ENCODE measurements around the gene COASY.

Gene COASY

DNA sequence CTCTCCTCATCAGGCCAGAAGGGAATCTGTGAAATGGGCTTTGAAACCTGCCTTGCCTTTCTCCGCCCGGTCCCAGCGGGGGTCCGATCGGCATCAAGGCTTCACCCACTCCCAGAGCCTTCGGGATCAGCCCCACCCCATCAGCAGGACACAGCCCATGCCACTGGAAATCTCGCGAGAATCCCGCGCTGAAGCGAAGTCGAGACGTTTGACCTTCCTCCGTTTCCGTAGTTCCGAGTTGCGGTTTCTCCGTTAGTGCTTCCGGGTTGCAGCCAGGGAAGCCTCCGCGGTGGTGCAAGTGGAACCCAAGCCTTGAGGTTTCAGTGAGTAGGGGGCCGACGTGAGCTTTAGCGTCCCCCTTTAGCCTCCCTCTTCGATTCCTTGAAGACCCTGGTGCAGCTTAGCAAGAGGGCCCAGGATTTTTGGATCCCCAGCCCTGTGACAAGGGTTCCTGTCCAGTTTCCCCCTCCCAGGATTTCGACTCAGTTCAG is at the start of gene COASY:
TSS of gene COASY (plus strand) at position 252 of the 491 bp plus-strand sequence. CDS start 475 bp downstream, outside the sequence.
- peaks cover 24% of the 10 kb centered on the region for H3K36me3 ChIP-seq (ENCODE audit: insufficient read depth, low read length)
- H3K27me3 ChIP-seq (ENCODE audit: control insufficient read depth in 1 of 2, insufficient read depth in 2 of 2, low read length in 2 of 2) = no peaks in the 10 kb centered on the region
- peak within 1 kb of the TSS; percentile 91 to 99 for H3K4me3 ChIP-seq (ENCODE audit: low read depth in 1 of 2, low read length in 2 of 2)
- H3K27ac ChIP-seq (ENCODE audit: low read depth, low read length) = peak within 1 kb of the TSS; percentile 81
- H3K9me3 ChIP-seq (ENCODE audit: low read length) = no peaks in the 10 kb centered on the region
- peak within 1 kb of the TSS; percentile 55 for H3K9ac ChIP-seq (ENCODE audit: low read length)
- peaks cover 33% of the 10 kb centered on the region for H3K4me1 ChIP-seq (ENCODE audit: insufficient read depth, low read length)

DNA sequence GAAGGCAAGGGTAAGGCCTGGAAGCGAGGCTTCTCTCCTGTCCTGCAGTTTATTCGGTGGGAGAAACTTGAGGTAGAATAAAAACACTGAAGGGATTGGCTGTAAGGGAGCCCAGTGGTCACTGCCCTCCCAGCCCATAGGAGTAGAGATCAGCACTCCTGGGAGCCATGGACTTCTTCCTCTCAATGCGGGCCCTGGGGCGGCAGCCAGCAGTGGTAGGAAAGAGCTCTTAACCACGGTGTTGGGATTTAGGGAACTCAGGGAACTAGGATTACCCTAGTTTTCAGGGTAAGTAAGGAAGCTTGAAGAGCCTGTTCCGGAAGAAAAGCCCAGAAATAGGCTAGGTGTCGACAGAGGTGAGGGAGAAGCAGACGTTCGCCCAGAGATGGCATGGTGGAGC is 49.7 kb upstream of the COASY start:
- H3K9me3 ChIP-seq (ENCODE audit: low read length) = no peaks in the 10 kb centered on the region
- no peak overlapping the region for H3K9ac ChIP-seq (ENCODE audit: low read length)
- H3K4me1 ChIP-seq (ENCODE audit: insufficient read depth, low read length) = peaks cover 10% of the 10 kb centered on the region
- H3K4me3 ChIP-seq (ENCODE audit: low read depth in 1 of 2, low read length in 2 of 2) = no peak overlapping the region
- no peaks in the 10 kb centered on the region for H3K27me3 ChIP-seq (ENCODE audit: control insufficient read depth in 1 of 2, insufficient read depth in 2 of 2, low read length in 2 of 2)
- no peak overlapping the region for H3K27ac ChIP-seq (ENCODE audit: low read depth, low read length)
- H3K36me3 ChIP-seq (ENCODE audit: insufficient read depth, low read length) = peaks cover 55% of the 10 kb centered on the region

DNA sequence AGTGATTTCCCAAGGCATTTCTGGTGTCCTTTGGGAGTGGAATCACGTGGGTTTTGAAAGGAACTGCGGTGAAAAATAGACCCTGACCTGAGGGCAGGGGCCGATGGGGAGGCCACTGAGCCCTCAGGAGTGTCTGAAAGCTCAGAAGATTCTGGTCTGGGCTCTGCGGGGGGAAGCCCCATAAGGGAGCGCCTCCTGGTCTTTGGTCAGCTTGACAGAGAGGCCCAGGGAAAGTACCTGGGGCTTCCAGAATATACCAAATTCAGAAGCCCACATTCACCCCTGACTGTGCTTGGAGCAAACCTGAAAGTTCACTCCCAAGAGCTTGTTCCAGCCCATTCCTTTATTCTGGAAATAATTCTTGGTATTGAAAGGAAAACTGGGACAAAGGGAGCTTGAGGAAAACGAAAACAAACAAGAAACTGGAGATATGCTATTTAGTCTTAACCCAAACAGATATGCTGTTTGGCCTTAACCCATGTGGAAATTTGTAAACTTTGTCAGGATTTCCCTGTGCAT is 49.2 kb upstream of the COASY start:
- Histone ChIP-seq H3K9me3 (ENCODE audit: low read length) (no peaks in the 10 kb centered on the region), H3K4me1 (ENCODE audit: insufficient read depth, low read length) (peaks cover 16% of the 10 kb centered on the region), H3K4me3 (ENCODE audit: low read depth in 1 of 2, low read length in 2 of 2) (no peak overlapping the region), H3K36me3 (ENCODE audit: insufficient read depth, low read length) (peaks cover 50% of the 10 kb centered on the region), H3K27ac (ENCODE audit: low read depth, low read length) (no peak overlapping the region), H3K27me3 (ENCODE audit: control insufficient read depth in 1 of 2, insufficient read depth in 2 of 2, low read length in 2 of 2) (no peaks in the 10 kb centered on the region), H3K9ac (ENCODE audit: low read length) (no peak overlapping the region)

DNA sequence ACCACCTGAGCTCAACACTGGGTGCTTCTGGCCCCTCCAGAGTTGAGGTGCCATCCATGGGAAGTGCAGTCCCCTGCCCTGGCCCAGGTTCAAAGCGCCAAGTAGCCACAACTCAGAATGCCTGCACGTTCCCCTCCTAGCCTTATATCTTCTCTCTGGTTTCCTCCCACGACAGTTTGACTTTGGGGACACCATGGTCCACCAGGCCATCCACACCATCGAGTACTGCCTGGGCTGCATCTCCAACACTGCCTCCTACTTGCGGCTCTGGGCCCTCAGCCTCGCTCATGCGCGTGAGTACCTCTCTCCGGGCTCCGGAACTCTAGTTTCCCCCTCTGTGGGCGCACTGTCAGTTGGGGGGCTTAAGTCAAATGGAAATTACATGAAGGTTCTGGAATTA is 48.3 kb upstream of the COASY start:
- Histone ChIP-seq H3K9ac (ENCODE audit: low read length) (no peak overlapping the region), H3K4me1 (ENCODE audit: insufficient read depth, low read length) (peaks cover 25% of the 10 kb centered on the region), H3K27ac (ENCODE audit: low read depth, low read length) (no peak overlapping the region), H3K27me3 (ENCODE audit: control insufficient read depth in 1 of 2, insufficient read depth in 2 of 2, low read length in 2 of 2) (no peaks in the 10 kb centered on the region), H3K9me3 (ENCODE audit: low read length) (no peaks in the 10 kb centered on the region), H3K4me3 (ENCODE audit: low read depth in 1 of 2, low read length in 2 of 2) (no peak overlapping the region), H3K36me3 (ENCODE audit: insufficient read depth, low read length) (peaks cover 41% of the 10 kb centered on the region)

DNA sequence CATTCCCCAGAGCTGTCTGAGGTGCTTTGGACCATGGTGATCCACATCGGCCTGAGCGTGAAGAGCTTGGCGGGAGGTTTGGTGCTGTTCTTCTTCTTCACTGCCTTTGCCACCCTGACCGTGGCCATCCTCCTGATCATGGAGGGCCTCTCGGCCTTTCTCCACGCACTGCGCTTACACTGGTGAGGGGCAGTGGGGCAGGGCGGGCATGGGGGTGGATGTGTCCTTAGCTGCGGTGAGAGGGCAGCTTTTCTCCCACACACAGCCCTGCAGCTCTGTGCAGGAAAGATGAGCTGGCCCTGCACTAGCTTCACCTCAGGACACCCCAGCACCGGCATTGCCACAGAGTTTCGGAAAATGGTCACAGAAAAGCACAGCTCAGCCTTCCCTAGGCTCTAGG is 47.7 kb upstream of the COASY start:
- Histone ChIP-seq H3K9me3 (ENCODE audit: low read length) (no peaks in the 10 kb centered on the region), H3K36me3 (ENCODE audit: insufficient read depth, low read length) (peaks cover 35% of the 10 kb centered on the region), H3K4me1 (ENCODE audit: insufficient read depth, low read length) (peaks cover 31% of the 10 kb centered on the region), H3K9ac (ENCODE audit: low read length) (no peak overlapping the region), H3K4me3 (ENCODE audit: low read depth in 1 of 2, low read length in 2 of 2) (no peak overlapping the region), H3K27me3 (ENCODE audit: control insufficient read depth in 1 of 2, insufficient read depth in 2 of 2, low read length in 2 of 2) (no peaks in the 10 kb centered on the region), H3K27ac (ENCODE audit: low read depth, low read length) (no peak overlapping the region)

DNA sequence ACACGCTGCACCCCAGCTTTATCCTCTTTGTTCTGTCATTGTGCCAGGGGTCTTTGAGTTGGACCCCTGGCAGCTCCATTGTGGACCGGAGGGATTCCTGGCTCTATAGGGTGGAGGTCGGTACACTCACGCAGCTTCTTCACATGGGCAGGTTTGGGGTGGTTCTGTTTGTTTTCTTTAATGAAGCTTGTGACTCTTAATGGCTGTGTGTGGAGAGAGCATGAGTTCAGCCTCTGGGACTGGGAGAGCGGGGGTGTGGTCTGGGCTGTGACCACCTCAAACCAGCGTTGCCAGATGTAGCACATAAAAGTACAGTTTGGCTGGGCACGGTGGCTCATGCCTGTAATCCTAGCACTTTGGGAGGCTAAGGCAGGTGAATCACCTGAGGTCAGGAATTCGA is 47.1 kb upstream of the COASY start:
- no peak overlapping the region for H3K9ac ChIP-seq (ENCODE audit: low read length)
- no peak overlapping the region for H3K4me3 ChIP-seq (ENCODE audit: low read depth in 1 of 2, low read length in 2 of 2)
- no peaks in the 10 kb centered on the region for H3K9me3 ChIP-seq (ENCODE audit: low read length)
- peaks cover 29% of the 10 kb centered on the region for H3K36me3 ChIP-seq (ENCODE audit: insufficient read depth, low read length)
- no peak overlapping the region for H3K27ac ChIP-seq (ENCODE audit: low read depth, low read length)
- peaks cover 37% of the 10 kb centered on the region for H3K4me1 ChIP-seq (ENCODE audit: insufficient read depth, low read length)
- no peaks in the 10 kb centered on the region for H3K27me3 ChIP-seq (ENCODE audit: control insufficient read depth in 1 of 2, insufficient read depth in 2 of 2, low read length in 2 of 2)

DNA sequence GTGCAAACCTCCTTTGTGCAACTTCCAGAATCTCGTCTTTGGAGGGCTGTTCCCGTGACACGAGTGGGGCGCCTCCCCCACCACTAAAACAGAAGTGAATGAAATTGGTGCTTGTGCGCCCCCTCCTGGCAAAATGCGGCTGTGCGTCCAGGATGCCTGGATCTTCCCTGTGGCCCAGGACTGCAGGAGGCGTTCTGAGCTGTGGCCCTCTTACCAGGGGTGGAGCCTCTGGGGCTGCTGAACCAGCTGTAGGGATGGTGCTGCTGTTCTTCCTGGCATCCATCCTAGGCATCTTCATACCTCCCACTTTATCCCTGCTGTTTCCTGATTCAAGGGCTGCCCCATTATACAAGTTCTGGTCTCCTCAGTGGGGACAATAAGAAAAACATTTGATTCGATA is 44.4 kb upstream of the COASY start:
- no peak overlapping the region for H3K9ac ChIP-seq (ENCODE audit: low read length)
- no peak overlapping the region for H3K4me3 ChIP-seq (ENCODE audit: low read depth in 1 of 2, low read length in 2 of 2)
- H3K27ac ChIP-seq (ENCODE audit: low read depth, low read length) = peak overlapping the region; percentile 96
- H3K9me3 ChIP-seq (ENCODE audit: low read length) = no peaks in the 10 kb centered on the region
- H3K4me1 ChIP-seq (ENCODE audit: insufficient read depth, low read length) = peaks cover 63% of the 10 kb centered on the region
- H3K27me3 ChIP-seq (ENCODE audit: control insufficient read depth in 1 of 2, insufficient read depth in 2 of 2, low read length in 2 of 2) = no peaks in the 10 kb centered on the region
- H3K36me3 ChIP-seq (ENCODE audit: insufficient read depth, low read length) = peaks cover 17% of the 10 kb centered on the region

DNA sequence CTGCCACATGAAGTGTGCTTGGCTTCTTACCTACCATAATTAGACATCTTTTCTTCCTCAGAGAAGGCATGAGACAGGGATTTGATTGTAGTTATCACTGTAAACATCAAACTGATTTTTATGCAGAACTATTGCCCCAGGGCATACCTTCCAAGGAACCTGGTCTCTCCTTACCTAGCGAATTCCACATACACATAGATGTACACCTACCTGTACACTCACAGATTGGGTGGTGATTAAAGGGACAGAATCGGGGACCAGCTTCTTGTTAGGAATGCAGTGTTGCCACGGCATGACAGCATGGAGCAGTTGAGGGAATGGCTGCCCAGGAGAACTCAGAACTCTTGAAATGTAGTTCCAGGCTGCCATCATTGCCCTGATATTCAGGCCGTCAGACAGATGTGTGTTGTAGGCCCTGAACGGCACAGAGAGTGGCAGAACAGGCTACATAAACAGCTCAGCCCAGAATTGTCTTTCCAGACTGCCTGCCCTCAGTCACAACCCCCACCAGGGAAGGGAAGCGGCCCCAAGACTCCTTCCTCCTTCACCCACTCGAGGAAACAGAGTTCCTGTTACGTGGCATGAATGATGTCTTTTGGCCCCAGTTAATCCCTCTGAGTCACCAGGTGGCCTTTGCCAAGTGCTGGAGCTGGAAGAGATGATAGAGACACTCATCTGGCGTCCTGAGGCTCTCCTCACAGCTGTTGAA is 43.7 kb upstream of the COASY start:
- H3K9me3 ChIP-seq (ENCODE audit: low read length) = no peaks in the 10 kb centered on the region
- H3K27me3 ChIP-seq (ENCODE audit: control insufficient read depth in 1 of 2, insufficient read depth in 2 of 2, low read length in 2 of 2) = no peaks in the 10 kb centered on the region
- peaks cover 17% of the 10 kb centered on the region for H3K36me3 ChIP-seq (ENCODE audit: insufficient read depth, low read length)
- H3K27ac ChIP-seq (ENCODE audit: low read depth, low read length) = peak overlapping the region; percentile 96
- no peak overlapping the region for H3K4me3 ChIP-seq (ENCODE audit: low read depth in 1 of 2, low read length in 2 of 2)
- peaks cover 70% of the 10 kb centered on the region for H3K4me1 ChIP-seq (ENCODE audit: insufficient read depth, low read length)
- peak overlapping the region; percentile 35 for H3K9ac ChIP-seq (ENCODE audit: low read length)

DNA sequence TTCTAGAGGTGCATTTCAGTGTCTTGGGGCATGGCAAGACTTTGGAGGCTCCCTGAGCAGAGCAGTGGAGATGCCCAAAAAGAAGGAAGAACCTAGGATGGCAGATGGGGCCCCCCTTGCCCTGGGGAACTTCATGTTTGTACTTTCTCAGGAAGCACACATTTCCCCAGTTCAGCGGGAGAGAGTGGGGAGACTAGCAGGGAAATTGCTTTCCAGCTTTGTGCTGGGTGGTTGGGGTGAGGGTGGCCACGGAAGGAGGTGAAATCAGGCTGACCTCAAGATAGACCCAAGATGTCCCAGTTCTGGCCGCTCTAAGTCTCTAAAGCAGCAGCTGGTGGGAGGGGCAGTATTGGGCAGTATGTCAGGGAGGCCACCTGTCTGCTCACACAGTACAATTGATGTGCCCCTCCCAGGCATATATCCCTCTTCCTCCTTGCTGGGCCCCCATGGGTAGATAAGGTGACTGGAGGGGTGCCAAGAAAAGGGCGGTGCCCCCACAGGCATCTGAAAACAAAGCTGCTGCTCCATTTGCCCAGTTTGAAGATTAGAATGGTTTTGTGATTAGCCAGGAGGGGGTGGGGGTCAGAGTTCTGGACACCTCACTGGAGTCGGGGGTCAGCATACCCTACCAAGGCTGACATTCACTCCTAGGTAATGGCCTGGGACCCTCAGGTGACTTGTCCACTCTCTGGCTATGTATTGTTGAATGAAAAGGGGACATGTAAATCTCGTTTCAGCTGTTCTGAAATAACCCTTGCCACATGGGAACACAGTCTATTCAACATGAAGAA is 43.0 kb upstream of the COASY start:
- H3K4me3 ChIP-seq (ENCODE audit: low read depth in 1 of 2, low read length in 2 of 2) = peak overlapping the region in 1 of 2 donors; percentile 22

DNA sequence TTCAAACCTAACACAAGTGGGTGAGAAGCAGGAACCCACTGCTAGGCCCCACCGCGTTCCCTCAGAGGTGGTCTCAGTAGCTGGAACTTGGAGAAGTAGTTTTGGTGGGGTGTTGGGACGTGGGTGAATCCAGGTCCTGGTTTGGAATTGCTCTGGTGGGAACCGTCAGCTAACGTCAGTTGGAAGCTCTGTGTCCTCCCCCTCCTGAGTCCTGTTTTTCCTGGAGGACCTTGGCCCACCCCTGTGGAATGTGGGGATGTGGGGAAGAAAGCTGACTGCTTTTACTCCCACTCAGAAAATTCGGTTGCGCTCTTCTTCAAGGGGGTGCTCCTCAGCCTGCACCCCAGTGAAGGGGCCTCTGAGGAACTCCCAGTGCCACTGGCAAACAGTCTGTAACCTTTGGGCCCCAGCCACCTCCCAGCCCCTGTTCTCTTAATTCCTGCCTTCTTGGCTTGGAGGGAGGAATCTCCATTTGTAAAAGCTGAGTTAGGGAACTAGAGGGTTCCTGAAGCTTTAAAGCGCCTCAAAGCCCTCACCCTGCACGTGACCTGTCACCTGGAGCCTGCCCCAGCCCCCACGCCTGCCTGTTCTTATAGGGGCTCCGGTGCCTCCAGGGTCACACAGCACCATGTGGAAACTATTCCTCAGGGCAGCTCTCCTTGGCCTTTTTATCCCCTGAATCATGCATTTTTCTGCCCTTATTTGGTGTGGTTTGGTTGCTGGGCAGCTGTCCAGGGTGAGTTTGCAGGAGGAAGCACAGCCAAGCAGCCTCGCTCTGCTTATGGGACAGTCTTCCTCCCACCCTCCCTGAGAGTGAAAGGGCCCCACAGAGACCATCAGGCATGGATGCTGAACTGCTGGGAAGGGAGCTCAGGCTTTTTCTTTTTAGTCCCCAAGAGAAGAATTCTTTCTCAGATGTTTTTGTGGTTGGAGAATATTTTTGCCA is 42.1 kb upstream of the COASY start:
- Histone ChIP-seq H3K4me3 (ENCODE audit: low read depth in 1 of 2, low read length in 2 of 2) (peak overlapping the region in 1 of 2 donors; percentile 22), H3K9me3 (ENCODE audit: low read length) (no peaks in the 10 kb centered on the region), H3K27me3 (ENCODE audit: control insufficient read depth in 1 of 2, insufficient read depth in 2 of 2, low read length in 2 of 2) (no peaks in the 10 kb centered on the region), H3K36me3 (ENCODE audit: insufficient read depth, low read length) (peaks cover 5% of the 10 kb centered on the region), H3K27ac (ENCODE audit: low read depth, low read length) (peak overlapping the region; percentile 96), H3K9ac (ENCODE audit: low read length) (peak overlapping the region; percentile 21), H3K4me1 (ENCODE audit: insufficient read depth, low read length) (peaks cover 73% of the 10 kb centered on the region)

More for the DNA sequence above, 43.0 kb upstream of the COASY start:
- H3K27ac ChIP-seq (ENCODE audit: low read depth, low read length) = peak overlapping the region; percentile 96
- peaks cover 73% of the 10 kb centered on the region for H3K4me1 ChIP-seq (ENCODE audit: insufficient read depth, low read length)
- H3K9ac ChIP-seq (ENCODE audit: low read length) = peak overlapping the region; percentile 21
- no peaks in the 10 kb centered on the region for H3K9me3 ChIP-seq (ENCODE audit: low read length)
- peaks cover 14% of the 10 kb centered on the region for H3K36me3 ChIP-seq (ENCODE audit: insufficient read depth, low read length)
- H3K27me3 ChIP-seq (ENCODE audit: control insufficient read depth in 1 of 2, insufficient read depth in 2 of 2, low read length in 2 of 2) = no peaks in the 10 kb centered on the region

Data from muscle layer of colon (tissue), 2 donors.